Occipital lobe (tissue), 2 donors: ENCODE data around the gene FRA10AC1. TPM values are rescaled to one million over a fixed set of nuclear protein-coding genes. Genes with fewer than 3 reads are reported as not detected.

ENCODE experiments used
- DNase-seq: peaks from one replicate; lab custom pipeline; 2025; lab: John Stamatoyannopoulos, UW
- total RNA-seq: library from RNA; depleted of rRNA; stranded (reverse); fragments of >200 nt; gene quantifications from one replicate; pipeline ENCODE4 v1.2.3, GENCODE V29; 2014

The FRA10AC1 gene
- total RNA-seq, 1 donor from 2014 or later, result 36.3 TPM

DNA sequence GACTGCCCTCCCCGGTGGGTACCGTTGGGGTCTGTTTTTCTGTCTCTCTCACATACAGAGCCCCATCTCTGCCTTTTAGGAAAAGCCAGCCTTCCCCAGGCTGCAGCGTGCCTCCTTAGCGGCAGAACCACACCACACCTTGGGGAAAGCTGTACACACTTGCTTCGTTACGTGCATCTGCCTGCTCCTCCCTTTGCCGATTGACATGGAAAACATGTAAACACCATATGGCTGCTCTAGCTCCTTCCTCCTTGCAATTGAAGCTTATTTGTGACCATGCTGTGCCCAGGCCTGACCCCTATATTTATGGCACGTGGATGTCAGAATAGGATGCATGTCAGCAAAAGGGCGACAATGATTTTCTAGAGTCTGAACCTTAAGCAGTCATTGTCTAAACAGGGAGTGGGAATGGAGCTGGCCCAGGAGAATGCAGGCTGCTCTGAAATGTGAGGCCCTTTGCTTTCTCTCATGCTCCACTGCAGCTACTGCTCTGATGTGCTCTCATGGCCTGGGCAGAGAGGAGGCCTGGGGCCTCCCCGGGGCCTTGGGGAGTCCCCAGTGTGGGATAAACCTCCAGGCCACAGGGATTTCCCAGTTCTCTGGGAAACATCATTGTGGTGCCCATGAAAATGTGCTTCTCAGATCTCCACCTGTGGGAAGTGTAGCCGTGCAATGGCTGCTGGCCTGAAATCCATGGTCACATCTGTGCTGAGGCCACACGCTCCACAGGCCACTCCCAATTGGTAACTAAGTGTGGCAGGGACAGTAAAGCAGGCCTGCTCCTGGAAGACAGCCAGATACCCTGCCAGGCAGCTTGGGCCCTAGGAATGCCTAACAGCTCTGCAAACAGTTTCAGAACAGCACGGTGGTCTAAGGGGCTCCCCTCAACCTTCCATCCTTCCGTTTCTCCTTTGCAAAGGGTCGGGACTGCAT, 71.5 kb downstream of the FRA10AC1 start:
- DNase-seq, result no peak

DNA sequence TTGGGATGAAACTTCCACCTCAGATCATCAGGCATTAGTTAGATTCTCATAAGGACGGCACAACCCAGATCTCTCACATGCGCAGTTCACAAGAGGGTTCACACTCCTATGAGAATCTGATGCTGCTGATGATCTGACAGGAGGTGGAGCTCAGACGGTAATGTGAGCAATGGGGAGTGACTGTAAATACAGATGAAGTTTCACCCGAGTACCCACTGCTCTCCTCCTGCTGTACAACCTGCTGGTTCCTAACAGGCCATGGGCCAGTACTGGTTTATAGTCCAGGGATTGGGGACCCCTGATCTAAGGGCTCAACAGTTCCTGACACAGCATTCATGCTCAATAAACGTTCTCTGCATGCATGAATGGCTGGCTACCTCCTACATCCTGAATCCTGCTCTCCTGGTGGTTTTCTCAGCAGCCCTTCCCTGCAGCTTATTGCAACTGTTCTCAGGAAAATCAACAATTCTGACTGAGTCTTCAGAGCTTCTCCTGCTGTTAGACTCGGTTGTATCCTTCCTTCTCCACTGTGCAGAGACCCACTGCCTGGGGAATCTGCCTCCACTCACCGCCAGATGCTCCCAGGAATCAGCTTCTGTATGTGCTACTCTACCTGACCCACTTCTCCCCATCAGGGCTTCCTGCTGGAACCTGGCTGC, 72.6 kb downstream of the FRA10AC1 start:
- no peak for DNase-seq

DNA sequence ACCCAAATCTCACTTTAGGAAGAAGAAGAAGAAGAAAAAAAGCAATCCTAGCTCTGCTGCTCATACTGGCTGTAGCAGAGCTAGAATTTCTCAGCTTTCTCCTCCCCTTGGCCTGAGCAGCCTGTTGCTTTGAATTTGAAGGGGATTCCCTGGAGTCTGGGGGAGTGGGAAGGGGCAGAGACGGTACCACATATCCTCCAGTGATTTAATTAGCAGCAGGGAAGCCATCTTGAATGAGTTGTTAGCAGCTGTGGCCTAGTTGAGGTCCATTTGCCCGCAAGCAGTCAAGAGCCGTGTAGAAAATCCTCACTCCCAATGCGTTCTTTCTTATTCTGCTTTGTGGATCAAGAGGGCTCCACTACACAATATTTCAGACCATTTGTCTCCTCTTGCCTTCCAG, 73.5 kb downstream of the FRA10AC1 start:
- no peak for DNase-seq

DNA sequence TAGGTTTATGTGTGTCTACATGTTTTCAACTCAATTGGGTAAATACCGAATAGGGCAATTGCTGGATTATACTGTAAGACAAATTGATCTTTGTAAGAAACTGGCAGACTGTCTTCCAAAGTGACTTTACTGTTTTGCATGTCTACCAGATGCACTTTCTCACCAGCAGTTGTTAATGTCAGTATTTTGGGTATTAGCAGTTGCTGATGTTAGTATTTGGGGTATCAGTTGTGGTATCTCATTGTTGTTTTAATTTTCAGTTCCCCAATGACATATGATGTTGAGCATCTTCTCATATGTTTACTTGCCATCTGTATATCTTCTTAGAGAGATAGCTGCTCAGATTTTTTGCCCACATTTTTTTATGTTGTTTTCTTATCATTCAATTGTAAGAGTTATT, 79.5 kb downstream of the FRA10AC1 start:
- DNase-seq, result no peak

DNA sequence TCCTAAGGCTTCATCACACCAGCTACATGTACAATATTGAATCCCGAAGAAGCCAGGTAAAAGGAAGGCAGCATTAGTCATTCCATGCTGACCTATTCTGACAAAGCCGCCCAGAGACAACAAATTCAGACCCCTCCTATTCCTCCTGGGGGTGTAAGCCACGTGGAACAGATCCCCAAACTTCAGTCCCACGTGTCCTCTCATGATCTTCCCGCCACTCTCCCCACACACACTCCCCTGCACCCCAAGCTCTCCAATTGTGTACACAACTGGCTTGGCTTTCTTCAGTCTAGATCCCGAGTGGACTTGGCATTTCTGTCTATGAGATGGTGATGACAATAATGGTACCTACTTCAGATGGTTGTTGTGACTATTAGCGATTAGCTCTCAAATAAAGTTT, 81.5 kb downstream of the FRA10AC1 start:
- no peak for DNase-seq

Other genes with a start within 250 kb of the FRA10AC1 start
- 3.6 TPM for gene MYOF, start 220.3 kb downstream of the FRA10AC1 start, total RNA-seq
- gene CEP55, start 206.0 kb downstream of the FRA10AC1 start, total RNA-seq, result 1.9 TPM
- not detected for gene FFAR4, start 135.9 kb downstream of the FRA10AC1 start, total RNA-seq
- gene RBP4, start 101.4 kb downstream of the FRA10AC1 start, total RNA-seq, result 1.4 TPM
- not detected for gene PDE6C, start 90.1 kb downstream of the FRA10AC1 start, total RNA-seq
- 66.1 TPM for gene LGI1, start 55.3 kb upstream of the FRA10AC1 start, total RNA-seq
- 5.9 TPM for gene SLC35G1, start 191.4 kb upstream of the FRA10AC1 start, total RNA-seq